CD4-positive, alpha-beta T cell treated with Interleukin-21 for 1 hour (primary cell): ENCODE data around the gene PTCH1.

Experiments
- DNase-seq: peaks from one replicate; pipeline ENCODE4 v3.0.0-alpha.2; 2020

The PTCH1 gene

DNA sequence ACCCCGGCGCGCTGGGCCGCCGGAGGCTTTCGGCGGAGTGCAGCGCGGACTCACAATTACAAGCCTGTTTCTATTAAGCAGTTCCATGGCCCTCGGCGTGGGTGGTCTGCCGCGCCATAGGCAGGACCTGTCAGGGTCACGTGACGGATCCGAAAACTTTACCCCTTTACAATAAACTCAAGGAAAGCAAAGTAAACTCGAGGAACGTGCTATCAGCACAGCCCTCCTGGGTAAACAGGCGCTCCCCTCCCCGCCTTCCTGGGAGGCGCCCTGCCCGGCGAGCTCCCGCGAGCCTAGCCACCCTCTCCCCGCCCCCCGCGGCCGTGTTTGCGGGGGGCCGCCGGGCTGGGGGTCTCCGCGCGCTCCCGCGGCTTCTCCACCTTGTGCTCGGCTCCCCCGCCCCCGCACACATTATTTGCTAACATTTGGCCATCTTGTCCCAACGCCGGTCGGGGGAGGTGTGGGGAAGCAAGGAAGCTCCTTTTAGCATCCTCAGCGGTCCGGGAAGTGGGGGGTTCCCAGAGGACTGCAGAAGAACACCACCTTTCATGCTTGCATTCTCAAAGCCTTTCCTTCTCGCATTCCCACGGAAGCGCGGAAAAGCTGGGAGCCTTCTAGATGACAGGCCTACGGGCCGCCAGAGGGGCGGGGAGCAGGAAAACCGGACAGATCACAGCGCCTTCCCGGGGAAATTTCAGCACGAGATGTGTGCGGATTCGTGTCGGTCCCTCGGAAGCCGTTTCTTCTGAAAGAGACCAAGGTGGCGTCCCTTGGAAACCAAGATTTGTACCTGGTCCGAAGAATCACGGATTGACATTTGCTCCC lies at the start of gene PTCH1:
TSS of gene PTCH1 (minus strand) at position 238 of the 825 bp plus-strand sequence.
- peak; percentile 39 for DNase-seq

DNA sequence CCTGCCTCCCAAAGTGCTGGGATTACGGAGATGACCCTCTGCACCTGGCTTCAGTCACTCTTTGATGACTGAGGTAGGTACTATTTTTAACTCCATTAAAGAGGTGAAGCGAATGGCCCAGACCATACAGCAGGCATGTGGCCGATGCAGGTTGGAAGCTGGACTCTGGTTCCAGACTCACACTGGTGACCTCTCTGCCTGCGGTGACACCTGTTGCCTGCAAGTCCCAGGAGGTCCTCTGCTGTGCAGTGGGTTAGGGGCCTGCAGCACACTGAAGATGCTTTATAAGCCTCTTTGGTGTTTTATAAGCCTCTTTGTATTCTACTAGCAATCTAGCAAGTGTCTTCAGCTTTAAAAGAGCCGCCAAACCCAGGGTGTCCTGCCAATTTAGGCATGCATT lies 49.2 kb upstream of the PTCH1 start:
- no peak for DNase-seq

DNA sequence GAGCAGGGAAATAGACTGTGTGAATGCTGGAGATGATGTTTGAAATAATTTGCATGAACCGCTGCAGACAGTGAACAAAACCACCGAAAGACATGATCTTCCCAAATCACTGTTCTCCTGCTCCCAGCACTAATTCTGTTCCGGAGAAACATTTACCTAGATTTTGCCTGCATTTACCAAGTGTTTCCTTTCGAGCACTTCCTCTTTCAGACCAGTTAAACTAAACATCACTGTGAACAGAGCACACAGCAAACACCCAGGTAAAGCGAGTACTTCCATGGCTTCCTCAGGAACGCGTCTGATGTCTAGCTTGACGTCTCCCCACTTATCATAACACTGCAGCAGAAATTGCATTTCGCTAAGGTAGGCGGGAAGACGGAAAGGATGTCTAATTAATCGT lies 45.1 kb upstream of the PTCH1 start:
- no peak for DNase-seq

DNA sequence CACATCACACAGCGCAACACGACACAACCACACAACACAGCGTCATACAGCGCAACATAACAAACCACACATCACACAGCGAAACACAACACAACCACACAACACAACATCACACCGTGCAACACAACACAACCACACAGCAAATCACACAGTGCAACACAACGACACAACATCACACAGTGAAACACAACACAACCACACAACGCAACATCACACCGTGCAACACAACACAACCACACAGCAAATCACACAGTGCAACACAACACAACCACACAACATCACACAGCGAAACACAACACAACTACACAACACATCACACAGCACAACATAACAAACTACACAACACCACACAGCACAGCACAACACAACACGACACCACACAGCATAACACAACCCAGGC lies 40.4 kb upstream of the PTCH1 start:
- DNase-seq = no peak

DNA sequence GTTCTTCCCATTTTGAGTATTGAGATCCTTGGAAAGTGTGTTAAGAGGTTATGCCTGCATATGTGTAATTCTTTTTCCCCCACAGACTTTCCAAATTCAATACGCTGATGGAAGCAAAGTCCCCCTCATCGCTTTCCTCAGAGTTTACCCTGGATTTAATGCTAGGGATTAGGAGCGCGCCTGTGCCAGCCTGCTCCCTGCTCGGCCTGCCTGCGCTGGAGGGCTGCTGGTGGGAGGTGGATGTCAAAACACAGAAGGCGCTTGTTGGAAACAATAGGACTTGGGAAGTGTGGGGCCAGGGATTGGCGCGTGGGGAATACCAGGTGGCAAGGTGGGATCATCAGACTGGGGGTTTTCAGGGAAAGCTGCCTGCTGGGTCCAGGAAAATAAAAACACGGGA lies 39.8 kb upstream of the PTCH1 start:
- DNase-seq = no peak

DNA sequence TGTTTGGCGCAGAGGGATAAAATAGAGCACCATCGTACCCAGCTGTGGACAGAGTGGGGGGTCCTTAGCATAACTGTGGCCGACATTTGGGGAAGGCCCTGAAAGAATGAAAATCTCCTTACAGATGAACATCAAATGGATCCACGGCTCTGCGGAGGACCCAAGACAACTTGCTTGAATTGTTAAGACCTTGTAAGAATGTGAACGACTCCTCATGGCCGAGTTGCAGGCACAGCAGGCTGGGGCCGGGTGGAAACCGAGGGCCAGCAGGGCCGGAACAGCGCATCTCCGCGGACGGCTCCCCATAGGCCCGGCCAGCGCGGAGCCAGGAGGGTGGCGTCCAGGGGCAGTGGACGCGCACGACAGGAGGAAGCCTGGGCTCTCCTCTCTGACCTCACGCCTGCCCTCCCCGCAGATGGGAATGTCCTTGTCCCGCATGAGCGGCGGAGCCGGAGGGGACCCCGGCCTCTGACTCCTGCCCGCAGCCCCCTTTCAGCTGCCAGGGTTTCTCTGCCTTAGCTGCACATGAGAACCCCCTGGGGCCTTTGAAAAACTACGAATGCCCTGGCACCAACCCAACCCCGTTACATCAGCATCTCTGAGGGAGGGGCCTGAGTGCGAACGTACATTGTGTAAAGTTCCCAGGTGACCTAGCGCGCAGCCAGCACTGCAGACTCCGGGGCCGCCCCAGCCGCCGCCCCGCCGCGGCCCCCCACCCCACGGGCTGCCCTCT lies 36.2 kb upstream of the PTCH1 start:
- DNase-seq = peak; percentile 11

DNA sequence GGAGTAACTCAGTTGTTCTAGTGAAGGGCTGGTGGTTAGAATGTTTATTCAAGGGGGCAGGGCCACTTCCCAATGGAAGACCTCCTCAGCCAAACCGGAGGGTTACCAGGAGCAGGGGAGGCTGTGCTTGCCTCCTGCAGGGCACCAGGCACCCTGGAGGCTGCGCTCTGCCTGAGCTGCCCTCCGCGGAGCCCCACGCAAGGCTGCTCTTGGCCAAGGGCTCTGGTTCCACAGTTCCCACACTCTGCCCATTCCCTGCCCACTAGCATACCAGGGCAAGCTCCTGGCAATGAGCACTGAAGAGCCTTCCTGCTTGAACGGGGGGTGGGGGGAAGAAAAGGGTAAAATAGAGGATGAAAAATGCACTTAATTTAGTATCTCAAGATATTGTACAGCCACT lies 35.5 kb upstream of the PTCH1 start:
- DNase-seq = no peak

DNA sequence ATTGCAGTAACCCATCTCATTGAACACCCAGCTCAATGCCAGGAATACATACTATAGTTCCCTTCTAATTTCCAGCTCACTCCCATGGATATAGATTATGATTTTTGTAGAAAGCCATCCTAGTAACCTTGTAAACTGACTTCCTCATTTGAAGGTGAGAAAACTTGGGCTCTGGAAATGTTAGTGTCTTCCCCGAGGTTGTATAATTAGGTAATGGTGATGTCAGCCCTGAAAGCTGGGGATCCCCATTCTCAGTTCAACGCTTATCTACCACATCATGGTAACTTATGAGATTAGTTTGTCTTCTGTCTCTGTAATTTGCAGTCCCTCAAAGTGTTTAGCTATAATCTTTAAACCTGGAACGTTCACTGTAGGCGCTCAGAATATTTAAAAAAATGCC lies 34.6 kb upstream of the PTCH1 start:
- no peak for DNase-seq

DNA sequence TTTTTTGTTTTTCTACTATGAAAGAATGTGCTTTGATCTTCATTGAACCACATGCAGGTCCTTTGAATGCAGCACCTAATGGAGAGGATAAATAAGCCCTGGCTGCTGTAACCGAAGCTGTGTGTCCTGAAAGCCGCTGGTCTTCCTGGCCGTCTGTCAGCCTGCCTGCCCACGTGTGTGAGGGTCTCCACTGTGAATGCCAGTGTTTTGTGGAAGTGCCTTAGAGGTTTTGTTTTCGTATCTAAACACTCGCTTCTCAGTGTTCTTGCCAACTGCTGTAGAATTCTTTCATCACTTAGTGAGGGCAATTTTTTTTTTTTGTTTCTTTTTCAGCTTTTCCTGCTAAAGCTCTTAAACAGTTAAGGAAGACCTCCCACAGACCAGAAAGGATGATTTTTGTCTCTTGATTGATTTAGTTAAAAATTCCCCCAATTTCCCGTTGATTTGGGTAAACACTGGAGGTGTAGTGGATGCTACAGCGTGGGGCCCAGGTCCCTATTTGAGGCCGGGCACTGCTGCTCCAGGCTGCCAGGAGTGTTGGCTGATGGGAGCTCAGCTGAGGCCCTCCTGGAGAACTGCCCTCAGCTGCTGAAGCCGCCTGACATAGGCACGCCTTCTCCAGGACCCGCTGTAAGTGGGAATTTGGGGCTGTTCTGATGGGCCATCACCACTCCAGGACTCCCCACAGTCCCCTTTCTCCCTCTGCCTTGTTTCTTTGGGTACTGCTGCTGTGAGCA lies 29.2 kb upstream of the PTCH1 start:
- no peak for DNase-seq

DNA sequence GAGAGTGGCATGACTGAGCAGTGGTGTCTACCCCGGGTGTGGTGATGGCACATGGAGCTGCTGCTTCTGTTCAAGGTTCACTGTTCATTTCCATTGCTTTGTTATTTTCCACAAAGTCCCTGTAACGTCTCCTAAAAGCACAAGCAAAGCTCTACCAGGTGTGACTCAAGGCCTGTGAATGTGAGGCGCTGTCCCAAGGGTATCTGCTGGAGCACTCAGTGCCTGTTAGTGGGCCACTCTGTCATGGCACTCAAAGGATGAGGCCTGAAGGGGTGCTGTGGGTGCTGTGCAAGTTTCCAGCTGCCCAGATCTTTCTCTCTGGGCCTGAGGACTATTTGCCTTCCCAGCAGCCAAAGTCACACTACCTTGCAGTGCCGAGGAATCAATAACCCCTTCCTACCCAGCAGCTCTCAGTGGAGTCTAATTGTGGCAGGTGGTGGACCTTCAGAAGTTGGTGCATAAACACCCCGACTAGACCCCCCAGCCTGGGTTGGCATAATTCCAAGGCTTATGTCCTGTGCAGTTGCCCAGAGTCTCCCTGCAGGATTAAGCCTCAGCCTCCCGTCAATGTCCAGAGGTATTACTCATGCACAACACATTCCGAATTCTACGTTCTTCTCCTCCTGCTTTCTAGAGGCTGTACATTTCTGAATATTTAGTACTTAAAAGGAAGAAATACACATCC lies 17.4 kb upstream of the PTCH1 start:
- DNase-seq = no peak

DNA sequence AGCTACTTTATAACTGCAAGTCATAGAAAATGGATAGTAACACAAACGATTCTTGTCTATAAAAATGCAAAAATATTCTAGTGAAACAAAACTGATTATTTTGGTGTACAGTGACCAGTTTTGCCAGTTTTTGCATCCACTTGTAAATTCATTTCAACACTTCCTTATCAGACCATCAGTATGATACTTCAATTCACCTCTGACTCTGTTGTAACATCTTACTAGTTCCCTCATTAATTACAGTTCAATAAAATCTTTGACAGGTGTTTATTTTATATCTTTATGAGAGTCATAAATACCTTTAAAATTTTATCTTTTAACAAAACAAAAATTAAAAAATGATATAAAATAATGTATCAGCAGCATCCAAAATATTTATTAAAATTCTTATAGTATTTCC lies 13.1 kb upstream of the PTCH1 start:
- DNase-seq = no peak

DNA sequence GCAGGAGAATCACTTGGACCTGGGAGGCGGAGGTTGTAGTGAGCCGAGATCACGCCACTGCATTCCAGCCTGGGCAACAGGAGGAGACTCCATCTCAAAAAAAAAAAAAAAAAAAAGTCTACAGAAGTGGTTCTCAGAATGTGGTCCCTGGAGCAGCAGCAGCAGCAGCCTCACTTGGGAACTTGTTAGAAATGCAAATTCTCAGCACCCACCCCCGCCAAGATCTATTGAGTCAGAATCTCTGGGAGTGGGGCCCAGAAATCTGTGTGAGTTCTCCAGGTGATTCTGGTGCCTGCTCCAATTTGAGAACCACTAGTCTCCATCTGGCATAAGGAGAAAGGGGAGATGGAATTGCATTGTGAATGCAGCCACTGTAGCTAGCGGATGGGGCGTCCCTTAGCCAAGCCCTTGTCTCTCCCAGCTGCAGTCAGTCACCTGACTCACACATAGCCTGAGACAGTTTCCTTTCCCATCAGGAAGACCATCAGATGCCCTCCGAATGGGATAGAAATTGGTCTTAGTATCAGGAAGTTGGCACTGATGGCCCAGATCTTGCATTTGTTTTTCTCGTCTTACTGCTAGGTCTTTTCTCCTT lies 12.2 kb upstream of the PTCH1 start:
- no peak for DNase-seq

DNA sequence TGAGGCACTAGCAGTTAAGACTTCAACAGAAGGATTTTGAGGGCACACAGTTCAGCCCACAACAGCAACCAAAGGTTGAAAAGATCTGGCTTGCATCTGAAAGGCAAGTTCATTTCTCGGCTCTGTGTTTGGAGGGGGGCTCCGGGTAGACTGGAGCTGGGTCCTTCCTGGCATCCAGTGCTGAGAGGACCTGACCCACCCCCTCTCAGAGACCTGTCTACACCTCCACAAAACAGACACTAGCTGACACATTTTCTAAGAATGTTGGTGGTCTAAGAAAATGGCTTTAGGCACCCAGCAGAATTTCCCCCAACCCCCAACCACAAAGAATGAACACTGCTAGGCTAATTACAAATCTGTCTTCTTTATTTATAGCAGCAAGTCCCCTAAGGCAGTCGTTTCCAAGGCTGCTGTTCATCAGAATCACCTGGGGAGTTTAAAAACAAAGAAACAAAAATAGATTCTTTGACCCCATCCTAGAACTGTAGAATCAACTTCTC lies 6.2 kb upstream of the PTCH1 start:
- DNase-seq = no peak

DNA sequence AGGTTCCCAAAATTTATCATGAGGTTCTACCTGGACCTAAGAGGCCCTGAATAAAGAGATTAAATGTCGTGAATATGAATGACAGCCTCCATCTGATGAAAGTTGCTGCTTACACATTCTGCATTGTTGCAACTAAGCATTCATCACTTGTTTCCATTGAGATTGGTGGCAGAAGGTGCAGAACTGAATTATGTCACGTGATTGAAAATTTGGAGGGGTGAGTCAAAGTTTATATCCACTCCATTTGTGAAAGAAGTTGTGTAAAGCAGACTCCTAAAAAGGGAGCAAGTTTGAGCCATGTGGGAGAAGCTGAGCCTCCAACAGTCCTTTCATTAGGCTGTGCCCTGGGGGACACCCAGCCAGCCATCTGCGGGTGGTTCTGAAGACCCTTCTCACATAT lies 4.9 kb upstream of the PTCH1 start:
- DNase-seq = no peak

DNA sequence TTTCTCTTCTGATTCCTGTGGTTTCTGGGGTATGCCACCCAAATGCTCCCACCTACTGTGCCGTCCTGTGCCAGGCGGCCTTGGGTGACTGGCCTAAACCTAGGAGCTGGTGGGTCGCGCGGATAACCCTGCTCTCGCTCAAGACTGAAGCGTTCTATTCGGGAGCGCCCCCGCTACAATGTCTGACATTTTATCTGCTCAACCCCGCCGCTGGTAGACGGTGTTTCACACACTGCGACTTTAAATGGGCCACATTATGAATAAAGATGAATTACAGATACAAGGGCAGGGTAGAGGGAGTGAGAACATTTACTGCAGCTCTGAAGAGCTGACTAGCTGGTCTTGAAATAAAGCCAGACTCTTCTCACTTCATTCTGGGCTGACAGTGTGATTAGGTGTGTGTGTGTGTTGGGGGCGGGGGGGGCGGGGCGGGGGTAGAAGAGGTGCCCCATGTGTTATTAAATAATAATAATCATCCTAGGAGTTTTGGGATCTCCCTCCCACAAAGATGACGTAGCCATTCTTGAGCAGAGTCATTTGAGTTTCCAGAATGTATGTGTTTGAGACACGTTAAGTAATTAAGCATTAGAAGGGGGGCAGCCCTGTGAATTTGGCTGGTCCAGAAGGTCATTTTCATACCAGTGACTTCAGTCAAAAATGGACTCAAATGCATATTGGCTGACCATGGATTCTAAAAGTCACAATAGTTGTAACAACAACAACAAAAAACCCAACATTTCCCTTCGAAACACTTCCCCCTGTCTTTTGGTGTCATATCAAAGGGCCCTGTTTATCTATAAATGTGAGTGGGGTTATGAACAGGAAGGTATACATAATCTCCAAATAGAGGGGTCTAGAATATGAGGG lies 1.0 kb upstream of the PTCH1 start:
- DNase-seq = no peak

DNA sequence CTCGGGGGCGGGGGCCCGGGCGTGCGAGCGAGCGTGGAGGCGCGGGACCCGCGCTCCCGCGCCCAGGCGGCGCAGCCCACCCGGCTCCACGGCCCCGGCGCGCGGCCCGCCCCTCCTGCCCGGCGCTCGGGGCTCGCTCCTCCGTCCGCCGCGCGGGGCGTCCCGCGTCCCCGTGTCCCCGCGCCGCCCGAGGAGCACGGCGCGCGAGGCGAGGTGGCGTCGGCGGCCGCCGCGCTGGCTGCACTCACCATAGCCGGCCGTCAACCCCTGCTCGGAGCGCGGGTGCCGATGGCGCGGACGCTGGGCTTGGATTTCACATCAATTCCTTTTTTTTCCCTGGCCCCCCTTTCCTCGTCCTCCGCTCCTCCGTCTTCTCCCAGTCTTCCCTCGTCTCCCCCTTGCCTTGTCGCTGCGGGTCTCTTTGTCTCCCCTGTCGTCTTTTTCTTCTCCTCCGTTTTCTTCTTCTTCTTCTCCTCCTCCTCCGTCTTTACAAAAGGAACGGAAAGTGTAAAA lies 494 bp downstream of the PTCH1 start:
- no peak for DNase-seq

DNA sequence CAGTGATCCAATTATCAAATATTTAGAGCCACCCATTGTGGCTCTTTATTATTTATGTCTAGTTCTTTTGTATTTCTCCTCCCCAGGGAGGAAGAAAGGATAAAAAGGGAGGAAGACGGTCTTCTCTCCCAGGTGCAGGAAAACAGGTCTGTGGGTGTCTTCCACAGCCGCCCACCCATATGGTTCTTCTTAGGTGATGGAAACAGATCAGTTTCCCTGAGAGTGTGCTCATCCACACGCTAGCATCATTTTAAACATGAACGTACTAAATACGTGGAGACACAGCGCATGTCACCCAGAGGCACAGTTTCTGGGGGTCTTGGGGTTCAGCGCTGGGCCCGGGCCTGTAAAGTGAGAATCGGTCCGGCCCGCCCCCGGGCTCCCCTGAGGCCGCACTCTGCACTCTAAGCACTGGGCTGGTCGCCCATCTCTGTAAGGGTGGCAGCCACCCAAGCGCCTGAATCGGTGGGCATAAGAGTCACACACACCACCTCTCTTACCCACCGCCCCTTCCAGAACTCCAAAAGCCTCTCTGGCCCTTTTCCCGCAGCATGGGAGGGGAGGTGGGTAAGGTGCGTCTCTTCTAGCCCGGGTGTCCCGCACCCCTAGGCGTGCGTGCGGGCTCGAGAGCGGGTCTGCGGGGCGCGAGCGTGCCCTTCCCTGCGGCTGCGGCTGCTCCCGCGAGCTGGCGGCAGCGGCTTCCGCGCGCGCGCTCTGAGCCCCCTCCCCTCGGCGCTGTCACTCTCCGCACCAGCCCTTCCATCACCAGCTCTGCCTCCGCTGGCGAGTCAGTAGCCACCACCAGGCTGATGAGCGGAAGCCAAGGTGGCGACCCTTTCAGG lies 1.3 kb downstream of the PTCH1 start:
- DNase-seq = peak; percentile 25

DNA sequence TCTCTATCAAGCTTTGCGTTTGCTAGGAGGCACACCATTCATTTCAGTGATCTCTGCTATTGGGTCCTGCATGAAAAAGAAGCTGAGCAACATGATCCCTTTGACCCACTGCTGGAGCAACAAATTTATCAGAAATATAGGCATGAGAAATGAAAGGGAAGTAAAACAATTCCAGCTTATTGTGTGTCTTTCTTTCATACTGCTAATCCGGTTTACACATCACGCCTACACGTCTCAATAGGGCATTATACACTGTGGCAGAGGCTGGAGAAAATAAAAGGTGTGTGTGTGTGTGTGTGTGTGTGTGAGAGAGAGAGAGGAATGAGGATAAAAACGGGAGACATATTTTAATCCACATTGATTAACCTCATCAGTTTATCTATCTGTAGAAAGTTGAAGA lies 2.4 kb downstream of the PTCH1 start:
- DNase-seq = no peak

DNA sequence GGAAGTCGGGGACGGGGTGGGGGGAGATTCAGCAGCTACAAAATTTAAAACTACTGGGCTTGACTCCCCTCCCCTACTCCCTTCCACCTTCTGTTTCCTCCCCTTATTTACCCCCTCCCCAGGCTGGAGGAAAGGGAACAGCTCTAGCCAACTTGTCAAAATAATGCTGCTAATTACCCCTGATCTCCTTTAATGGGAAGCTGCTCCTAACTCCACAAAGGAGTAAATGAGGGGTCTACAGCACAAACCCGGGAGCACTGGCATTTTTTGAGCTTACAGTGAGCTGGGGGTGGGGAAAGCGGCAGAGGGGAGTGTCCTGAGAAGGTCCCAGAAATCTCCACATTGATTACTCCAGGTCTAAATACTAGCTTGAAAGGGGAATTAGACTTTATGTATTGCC lies 3.1 kb downstream of the PTCH1 start:
- DNase-seq = no peak

DNA sequence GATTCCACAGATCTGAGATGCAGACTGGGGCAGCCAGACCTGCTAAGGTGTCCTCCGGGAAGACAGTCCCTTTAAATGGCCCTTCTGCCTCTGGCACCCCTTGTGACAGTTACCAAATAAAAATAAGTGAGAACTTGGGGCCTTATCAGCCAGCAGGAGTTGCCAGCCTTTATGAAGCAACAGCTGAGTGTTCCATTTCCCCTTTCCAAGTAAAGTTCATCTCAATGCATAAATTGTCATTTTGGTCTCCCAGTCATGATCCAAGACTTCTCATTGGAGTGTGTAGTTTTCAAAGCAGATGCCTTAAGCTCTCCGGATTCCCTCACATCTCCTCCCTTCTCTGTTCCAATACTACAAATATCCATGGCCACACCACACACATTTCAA lies 4.1 kb downstream of the PTCH1 start:
- no peak for DNase-seq
